Measurements from ENCODE around the gene LMBRD2.

- TF ChIP-seq, protein P1, sequence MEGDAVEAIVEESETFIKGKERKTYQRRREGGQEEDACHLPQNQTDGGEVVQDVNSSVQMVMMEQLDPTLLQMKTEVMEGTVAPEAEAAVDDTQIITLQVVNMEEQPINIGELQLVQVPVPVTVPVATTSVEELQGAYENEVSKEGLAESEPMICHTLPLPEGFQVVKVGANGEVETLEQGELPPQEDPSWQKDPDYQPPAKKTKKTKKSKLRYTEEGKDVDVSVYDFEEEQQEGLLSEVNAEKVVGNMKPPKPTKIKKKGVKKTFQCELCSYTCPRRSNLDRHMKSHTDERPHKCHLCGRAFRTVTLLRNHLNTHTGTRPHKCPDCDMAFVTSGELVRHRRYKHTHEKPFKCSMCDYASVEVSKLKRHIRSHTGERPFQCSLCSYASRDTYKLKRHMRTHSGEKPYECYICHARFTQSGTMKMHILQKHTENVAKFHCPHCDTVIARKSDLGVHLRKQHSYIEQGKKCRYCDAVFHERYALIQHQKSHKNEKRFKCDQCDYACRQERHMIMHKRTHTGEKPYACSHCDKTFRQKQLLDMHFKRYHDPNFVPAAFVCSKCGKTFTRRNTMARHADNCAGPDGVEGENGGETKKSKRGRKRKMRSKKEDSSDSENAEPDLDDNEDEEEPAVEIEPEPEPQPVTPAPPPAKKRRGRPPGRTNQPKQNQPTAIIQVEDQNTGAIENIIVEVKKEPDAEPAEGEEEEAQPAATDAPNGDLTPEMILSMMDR (IDR thresholded peaks at IDR 0.05) = no peak
- no peak for TF ChIP-seq EP300 (IDR thresholded peaks at IDR 0.05)
- TF ChIP-seq POLR2A (IDR thresholded peaks at IDR 0.05) = no peak
Observed at GRCh38 chr5:36158144-36158543, 6.5 kb upstream of the LMBRD2 start.
